ENCODE results near the gene CDH20. TPM values are rescaled to one million over a fixed set of nuclear protein-coding genes. Genes with fewer than 3 reads are reported as not detected.

Gene CDH20
- total RNA-seq, 2 experiments from 2014 or later: 0.06 to 0.19 TPM

DNA sequence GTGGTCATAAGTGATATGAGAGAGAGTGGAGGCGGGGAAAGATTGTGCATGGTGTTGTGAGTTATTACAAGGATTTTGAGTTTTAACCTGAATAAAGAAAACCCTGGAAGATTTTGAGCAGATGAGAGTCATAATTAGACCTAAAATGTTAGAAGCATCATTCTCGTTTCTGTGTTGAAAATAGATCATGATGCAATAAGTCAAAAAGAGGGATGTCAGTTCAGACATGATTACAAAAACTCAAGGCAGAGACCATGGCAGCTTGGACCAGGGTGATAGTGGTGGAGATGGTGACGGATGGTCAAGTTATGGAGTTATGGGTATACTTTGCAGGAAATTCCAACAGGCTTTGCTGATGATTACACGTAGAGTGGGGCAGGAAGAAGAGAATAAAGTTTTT, 267.2 kb downstream of the CDH20 start:
- ChIA-PET POLR2A (no interaction called here), CTCF (no interaction called here)

DNA sequence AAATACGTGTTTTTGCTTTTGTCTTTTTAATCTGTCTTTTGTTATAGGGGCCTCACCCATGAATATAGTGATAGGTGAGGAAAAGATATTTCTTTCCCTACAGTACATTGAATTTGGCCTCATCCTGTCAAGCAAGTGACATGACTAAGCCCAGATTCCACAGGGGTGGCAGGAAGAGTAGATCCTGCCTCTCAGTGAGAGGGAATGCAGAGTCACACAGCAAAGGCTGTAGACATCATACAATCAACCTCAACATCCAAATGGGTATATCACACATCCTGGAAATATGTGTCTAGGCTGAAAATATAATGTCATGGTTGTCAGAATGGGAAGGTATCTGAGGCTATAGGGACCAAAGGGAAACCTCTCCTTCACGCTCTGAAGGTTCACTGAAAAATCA, 269.6 kb downstream of the CDH20 start:
- ChIA-PET CTCF (no interaction called here), POLR2A (no interaction called here)
